H1 (cell line): ENCODE measurements around the gene AIG1.

Experiments used
- EP300 ChIP-seq, 2 experiments: IDR thresholded peaks; 1 replicate in 1 of 2; 2 replicates in 1 of 2; pipeline ENCODE4 v1.6.1; 2011 to 2012; ENCODE audit warnings: low read depth in 2 of 2, low read length in 2 of 2, mild to moderate bottlenecking in 2 of 2, borderline replicate concordance in 1 of 2, inconsistent platforms in 1 of 2, moderate library complexity in 1 of 2
- NRF1 ChIP-seq: IDR thresholded peaks from 2 replicates; pipeline ENCODE4 v1.6.1; 2011; ENCODE audit warnings: mild to moderate bottlenecking, low read depth, low read length, improper control_type of control experiment
- POLR2AphosphoS5 ChIP-seq: IDR thresholded peaks from 2 replicates; pipeline ENCODE4 v1.6.1; 2011; ENCODE audit warnings: low read depth, low read length
- POU5F1 ChIP-seq: IDR thresholded peaks from 2 replicates; pipeline ENCODE4 v1.6.1; 2011; ENCODE audit warnings: low read depth, mild to moderate bottlenecking, low read length, moderate library complexity
- TCF12 ChIP-seq: IDR thresholded peaks from 2 replicates; pipeline ENCODE4 v1.6.1; 2011; ENCODE audit warnings: low read depth, mild to moderate bottlenecking, low read length
- ZNF274 ChIP-seq: IDR thresholded peaks from 2 replicates; pipeline ENCODE4 v1.7.0; 2012; ENCODE audit warnings: low read length, borderline replicate concordance; ENCODE audit errors: extremely low read depth

DNA sequence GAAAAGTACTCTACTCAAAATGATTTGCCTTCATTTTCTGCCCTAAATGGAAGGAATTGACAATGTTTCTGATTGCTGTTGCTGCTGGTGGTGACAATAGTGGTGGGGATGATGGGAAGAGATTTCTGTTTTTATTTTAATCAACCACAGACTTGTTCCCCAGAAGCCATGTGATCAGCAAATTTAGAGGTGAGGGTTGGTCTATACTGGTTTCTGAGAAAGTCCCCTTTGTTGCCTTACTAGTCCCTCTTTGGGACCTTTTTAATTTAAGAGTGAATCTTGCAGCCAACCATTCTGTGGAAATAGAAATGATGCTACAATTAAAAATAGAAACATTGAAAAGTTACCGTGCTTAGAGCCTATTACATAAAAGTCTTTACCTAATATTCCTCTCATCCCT lies 43.2 kb downstream of the AIG1 start:
- TF ChIP-seq NRF1 (no peak), POLR2AphosphoS5 (no peak), POU5F1 (no peak), ZNF274 (no peak), EP300 (IDR thresholded peaks at IDR 0.05; ENCODE audit: borderline replicate concordance in 1 of 2, low read depth in 2 of 2, low read length in 2 of 2) (no peak), TCF12 (no peak)
